OCI-M2 (cell line): Measurements from ENCODE around the gene CES2.
"Not testable (repeated sequence)": the region's sequence is repeated elsewhere in the genome, so short reads cannot be mapped to it uniquely, and the experiment has no call there.

Experiments
- DNase-seq: peaks from one replicate; lab custom pipeline; 2025; ENCODE audit not compliant: unreplicated experiment; lab: John Stamatoyannopoulos, UW

Gene CES2, protein sequence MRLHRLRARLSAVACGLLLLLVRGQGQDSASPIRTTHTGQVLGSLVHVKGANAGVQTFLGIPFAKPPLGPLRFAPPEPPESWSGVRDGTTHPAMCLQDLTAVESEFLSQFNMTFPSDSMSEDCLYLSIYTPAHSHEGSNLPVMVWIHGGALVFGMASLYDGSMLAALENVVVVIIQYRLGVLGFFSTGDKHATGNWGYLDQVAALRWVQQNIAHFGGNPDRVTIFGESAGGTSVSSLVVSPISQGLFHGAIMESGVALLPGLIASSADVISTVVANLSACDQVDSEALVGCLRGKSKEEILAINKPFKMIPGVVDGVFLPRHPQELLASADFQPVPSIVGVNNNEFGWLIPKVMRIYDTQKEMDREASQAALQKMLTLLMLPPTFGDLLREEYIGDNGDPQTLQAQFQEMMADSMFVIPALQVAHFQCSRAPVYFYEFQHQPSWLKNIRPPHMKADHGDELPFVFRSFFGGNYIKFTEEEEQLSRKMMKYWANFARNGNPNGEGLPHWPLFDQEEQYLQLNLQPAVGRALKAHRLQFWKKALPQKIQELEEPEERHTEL

GRCh38 chr16:66935314-66936011, at the start of gene CES2:
Gene CES2, plus strand, starts transcription at chr16:66935516. Its CDS starts 120 bp downstream, at chr16:66935636.
- DNase-seq: no peak

DNA sequence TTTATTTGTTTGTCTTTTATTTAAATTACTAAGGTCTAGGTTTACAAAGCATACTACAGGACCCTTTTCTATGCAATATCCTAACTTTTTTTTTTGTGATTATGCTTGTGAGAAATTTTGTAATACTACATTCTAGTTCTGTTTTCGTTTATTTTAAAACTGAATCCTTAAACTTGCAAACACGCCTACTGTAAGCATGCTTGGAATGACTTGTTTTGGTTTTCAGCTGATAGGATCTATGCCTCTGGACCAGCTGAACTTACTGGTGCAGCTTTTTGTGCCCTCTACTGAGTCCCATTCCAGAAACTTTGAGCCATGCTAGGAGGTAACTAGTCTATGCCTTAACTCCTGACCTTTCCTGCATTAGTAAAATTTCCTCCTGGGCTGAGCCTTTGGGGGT, 49.0 kb upstream of the CES2 start:
- DNase-seq: no peak

GRCh38 chr16:66886914-66887313, 48.4 kb upstream of the CES2 start:
- DNase-seq: no peak

- DNase-seq: no peak
Observed at GRCh38 chr16:66888647-66889615, 46.4 kb upstream of the CES2 start.

DNA sequence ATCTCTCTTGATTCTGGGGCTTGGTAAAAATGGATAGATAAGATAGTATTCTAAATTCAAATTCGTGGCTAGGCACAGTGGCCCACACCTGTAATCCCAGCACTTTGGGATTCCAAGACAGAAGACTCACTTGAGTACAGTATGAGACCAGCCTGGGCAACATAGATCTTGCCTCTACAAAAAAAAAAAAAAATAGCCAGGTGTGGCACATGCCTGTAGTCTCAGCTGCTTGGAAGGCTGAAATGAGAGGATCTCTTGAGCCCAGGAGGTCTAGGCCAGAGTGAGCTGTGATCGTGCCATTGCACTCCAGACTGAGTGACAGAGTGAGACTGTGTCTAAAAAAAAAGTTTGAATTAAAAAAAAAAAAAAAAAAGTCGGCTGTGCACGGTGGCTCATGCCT, 45.7 kb upstream of the CES2 start:
- no peak for DNase-seq

DNA sequence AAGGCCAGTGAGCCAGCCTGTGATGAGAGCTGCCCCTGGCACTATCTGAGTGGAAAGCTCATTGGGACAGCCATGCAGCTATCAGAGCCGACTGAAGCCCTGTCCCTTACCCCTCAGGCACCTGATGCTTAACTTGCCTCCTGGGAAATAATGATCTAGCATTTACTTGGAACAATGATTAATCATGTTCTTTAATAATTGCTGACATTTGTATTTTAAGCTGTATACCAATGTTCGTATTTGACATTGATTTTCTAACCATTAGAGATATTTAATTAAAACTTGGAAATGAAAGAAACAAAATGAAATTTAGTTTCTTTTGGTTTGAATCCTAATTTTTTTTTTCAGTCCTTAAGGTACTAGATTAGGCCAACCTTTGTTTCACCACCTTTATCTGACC, 44.5 kb upstream of the CES2 start:
- no peak for DNase-seq

DNA sequence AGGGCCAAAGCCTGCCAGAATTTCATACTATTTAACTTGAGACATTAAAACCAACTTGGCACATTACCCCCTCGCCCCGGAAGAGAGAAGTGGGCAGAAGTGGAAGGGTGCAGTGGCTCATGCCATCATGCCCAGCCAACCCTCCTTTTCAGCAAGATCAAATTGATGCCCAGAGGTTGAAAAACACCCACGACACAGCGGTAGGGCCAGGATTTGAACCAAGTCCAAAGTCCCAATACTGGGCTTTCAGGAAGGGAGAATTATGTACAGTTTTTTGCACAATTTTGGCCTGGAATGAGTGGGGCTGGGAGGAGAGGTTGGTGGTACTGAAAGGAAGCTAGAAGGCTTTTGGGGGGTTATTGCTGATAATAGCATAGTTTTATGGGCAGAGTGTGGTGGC, 44.0 kb upstream of the CES2 start:
- DNase-seq: no peak

DNA sequence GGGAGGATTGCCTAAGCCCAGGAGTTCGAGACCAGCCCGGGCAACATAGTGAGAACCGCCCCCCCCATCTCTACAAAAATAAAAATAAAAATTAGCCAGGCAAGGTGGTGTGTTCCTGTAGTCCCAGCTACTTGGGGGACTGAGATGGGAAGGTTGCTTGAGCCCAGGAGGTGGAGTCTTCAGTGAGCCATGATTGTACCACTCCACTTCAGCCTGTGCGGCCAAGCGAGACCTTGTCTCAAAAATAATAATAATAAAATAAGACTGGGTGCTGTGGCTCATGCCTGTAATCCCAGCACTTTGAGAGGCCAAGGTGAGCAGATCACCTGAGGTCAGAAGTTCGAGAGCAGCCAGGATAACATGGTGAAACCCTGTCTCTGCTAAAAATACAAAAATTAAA, 43.5 kb upstream of the CES2 start:
- DNase-seq: no peak

- DNase-seq: no peak
Observed at GRCh38 chr16:66894055-66894454, 41.3 kb upstream of the CES2 start.

- DNase-seq: no peak
Observed at GRCh38 chr16:66894948-66895688, 40.2 kb upstream of the CES2 start.

GRCh38 chr16:66895689-66895979, 39.7 kb upstream of the CES2 start:
- no peak for DNase-seq

DNA sequence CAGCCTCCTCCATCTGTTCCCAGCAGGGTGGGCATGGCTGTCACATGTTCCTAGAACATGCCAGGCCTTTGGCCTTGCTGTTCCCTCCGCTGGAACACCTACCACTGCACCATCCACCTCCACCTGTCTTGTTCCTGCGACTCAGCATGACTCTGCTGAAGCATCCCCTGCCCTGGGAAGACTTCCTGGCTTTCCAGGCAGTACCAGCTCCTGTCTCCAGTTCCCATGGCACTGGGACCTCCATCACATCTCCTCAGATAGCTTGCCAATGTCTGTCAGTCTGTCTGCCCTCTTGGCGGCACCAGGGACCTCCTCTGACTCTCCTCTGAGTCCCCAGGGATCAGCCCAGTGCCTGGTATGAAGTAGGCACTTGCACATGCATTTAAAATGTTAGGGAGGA, 39.3 kb upstream of the CES2 start:
- DNase-seq: no peak

GRCh38 chr16:66896682-66897081, 38.6 kb upstream of the CES2 start:
- DNase-seq: not testable (repeated sequence)

GRCh38 chr16:66898207-66898606, 37.1 kb upstream of the CES2 start:
- no peak for DNase-seq

GRCh38 chr16:66898933-66899309, 36.4 kb upstream of the CES2 start:
- no peak for DNase-seq

DNA sequence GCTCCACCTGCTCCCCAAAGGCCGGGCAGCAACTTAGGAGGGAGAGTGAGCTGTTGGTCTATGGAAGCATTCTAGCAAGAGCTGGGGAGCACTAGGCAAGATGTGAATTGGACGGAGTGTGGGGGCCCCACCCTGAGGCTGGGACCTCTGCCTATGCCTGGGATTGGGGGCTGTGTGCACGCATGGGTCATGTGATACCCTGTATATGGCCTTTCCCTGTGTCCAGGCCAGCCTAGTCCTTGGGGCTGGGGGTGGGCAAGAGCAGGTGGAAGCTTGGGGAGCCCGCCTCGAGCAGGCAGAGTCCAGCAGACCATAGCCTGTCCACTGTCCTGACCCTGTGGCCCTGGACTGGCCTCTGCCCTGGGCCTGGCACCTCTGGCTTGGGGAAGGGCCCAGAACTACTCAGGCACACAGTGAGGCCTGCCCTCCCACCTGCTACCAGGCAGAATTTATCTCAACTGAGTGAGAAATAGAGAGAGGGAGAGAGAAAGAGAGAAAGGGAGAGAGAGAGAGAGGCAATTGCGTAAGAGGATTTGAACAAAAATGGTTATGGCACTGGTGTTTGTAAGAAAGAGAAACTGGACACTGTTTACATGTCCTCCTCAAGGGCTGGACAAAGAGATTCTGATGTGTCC, 35.9 kb upstream of the CES2 start:
- no peak for DNase-seq

GRCh38 chr16:66899945-66900710, 35.2 kb upstream of the CES2 start:
- no peak for DNase-seq

DNA sequence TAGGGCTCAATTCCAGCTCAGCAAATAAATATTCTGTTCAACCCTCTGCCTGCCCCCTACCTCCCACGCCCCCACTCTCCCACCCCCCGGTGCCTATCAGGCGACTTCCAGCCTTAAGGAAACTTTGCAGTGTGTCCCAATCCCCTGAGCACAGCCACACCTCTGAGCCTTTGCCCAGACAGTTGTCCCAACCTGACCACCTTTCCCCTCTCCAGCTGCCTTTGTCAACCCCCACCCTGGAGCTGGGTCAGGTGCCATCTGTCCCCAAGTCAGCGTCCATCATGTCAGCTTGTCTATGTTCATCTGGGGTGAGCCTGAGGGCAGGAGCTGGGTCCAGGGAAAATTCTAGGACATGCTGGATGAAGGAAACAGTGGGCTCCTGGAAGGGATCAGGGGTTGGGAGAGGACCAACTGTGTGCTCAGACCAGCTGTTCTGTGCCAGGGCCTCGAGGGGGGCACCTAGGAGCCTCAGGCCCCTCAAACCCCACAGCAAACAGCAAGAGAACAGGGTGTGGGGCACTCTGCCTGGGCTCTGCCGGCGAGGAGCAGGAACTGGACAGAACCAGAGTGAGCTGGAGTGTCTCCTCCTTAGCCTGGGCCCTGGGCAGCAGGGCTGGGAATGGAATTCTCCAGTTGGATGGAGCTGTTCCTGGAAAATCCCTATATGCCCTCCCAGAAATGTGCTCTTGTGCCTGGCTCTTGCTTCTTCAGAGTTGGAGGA, 34.4 kb upstream of the CES2 start:
- no peak for DNase-seq

DNA sequence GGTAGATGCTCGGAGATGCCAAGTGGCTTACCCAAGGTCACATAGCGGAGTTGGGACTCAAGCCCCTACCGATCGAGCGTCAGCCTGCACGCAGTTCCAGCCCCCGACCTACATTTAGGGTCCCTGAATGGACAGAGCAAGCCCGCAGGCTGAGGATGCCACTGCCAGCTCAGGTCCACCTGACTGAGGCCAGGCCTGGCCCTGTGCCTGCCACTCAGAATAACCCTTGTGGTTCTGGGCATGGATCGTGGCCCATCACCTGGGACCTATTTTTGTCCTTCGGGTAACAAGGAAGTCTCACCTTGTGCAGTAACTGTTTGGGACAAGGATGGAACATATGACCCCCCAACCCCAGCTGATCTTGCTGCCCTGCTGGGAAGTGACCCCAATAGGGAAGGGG, 33.7 kb upstream of the CES2 start:
- no peak for DNase-seq
